ENCODE results near the gene MYOG. TPM values are rescaled to one million over a fixed set of nuclear protein-coding genes. Genes with fewer than 3 reads are reported as not detected.

MYOG gene
- not detected for total RNA-seq

- Mint-ChIP-seq H3K4me1 (ENCODE audit: low read depth) (no peaks in the 10 kb centered on the region), H3K36me3 (no peaks in the 10 kb centered on the region), H3K4me3 (no peak within 1 kb of the TSS), H3K9me3 (no peaks in the 10 kb centered on the region), H3K27me3 (peaks cover 16% of the 10 kb centered on the region), H3K27ac (no peak within 1 kb of the TSS)
- CTCF ChIA-PET = no interaction called here
- intact Hi-C loops (cut with micrococcal nuclease) = no loop called here
- POLR2A ChIA-PET = no interaction called here
- DNase-seq = no peak
Measured at GRCh38 chr1:203085528-203086406, at the start of gene MYOG. Gene MYOG (minus strand): TSS chr1:203086012. CDS start chr1:203085961, 51 bp downstream.

GRCh38 chr1:203133970-203134725, 48.3 kb upstream of the MYOG start:
- Mint-ChIP-seq H3K4me3 (no peak overlapping the region), H3K9me3 (no peaks in the 10 kb centered on the region), H3K27ac (no peak overlapping the region), H3K36me3 (no peaks in the 10 kb centered on the region), H3K4me1 (ENCODE audit: low read depth) (peaks cover 5% of the 10 kb centered on the region), H3K27me3 (peaks cover 7% of the 10 kb centered on the region)
- ChIA-PET CTCF (interaction anchor here (1.2 to 2.4 kb wide), 2 partner anchors 14 to 38 kb away, joined by 3 to 9 read pairs; no protein-coding TSS in a partner anchor), POLR2A (no interaction called here)
- intact Hi-C loops (cut with micrococcal nuclease) = no loop called here
- no peak for DNase-seq

- H3K36me3 Mint-ChIP-seq = no peaks in the 10 kb centered on the region
- H3K4me3 Mint-ChIP-seq = no peak overlapping the region
- H3K27me3 Mint-ChIP-seq = peaks cover 23% of the 10 kb centered on the region
- no peak overlapping the region for H3K27ac Mint-ChIP-seq
- ChIA-PET CTCF (interaction anchor here (2.4 kb wide), 1 partner anchor 41 kb away, joined by 9 read pairs; no protein-coding TSS in a partner anchor), POLR2A (no interaction called here)
- no peaks in the 10 kb centered on the region for H3K9me3 Mint-ChIP-seq
- H3K4me1 Mint-ChIP-seq (ENCODE audit: low read depth) = peaks cover 15% of the 10 kb centered on the region
- intact Hi-C loops (cut with micrococcal nuclease) = no loop called here
- no peak for DNase-seq
Measured at GRCh38 chr1:203131548-203132200, 45.9 kb upstream of the MYOG start.

GRCh38 chr1:203130358-203130985, 44.7 kb upstream of the MYOG start:
- DNase-seq = no peak
- Mint-ChIP-seq H3K36me3 (no peaks in the 10 kb centered on the region), H3K4me3 (no peak overlapping the region), H3K4me1 (ENCODE audit: low read depth) (peaks cover 11% of the 10 kb centered on the region), H3K27ac (no peak overlapping the region), H3K27me3 (peaks cover 32% of the 10 kb centered on the region), H3K9me3 (no peaks in the 10 kb centered on the region)
- CTCF ChIA-PET = interaction anchor here (1.6 kb wide), 1 partner anchor 42 kb away, joined by 6 read pairs; no protein-coding TSS in a partner anchor
- POLR2A ChIA-PET = no interaction called here
- intact Hi-C loops (cut with micrococcal nuclease) = no loop called here

- Mint-ChIP-seq H3K4me3 (no peak overlapping the region), H3K9me3 (no peaks in the 10 kb centered on the region), H3K27ac (no peak overlapping the region), H3K36me3 (no peaks in the 10 kb centered on the region), H3K27me3 (peaks cover 38% of the 10 kb centered on the region), H3K4me1 (ENCODE audit: low read depth) (peaks cover 11% of the 10 kb centered on the region)
- CTCF ChIA-PET = interaction anchor here (1.6 kb wide), 1 partner anchor 43 kb away, joined by 6 read pairs; no protein-coding TSS in a partner anchor
- peak; percentile 3 for DNase-seq
- intact Hi-C loops (cut with micrococcal nuclease) = no loop called here
- POLR2A ChIA-PET = no interaction called here
Measured at GRCh38 chr1:203129501-203130231, 43.9 kb upstream of the MYOG start.

GRCh38 chr1:203128716-203129500, 43.1 kb upstream of the MYOG start:
- Mint-ChIP-seq H3K4me3 (no peak overlapping the region), H3K4me1 (ENCODE audit: low read depth) (peaks cover 11% of the 10 kb centered on the region), H3K36me3 (no peaks in the 10 kb centered on the region), H3K27ac (no peak overlapping the region), H3K9me3 (no peaks in the 10 kb centered on the region), H3K27me3 (peaks cover 45% of the 10 kb centered on the region)
- peak; percentile 5 for DNase-seq
- ChIA-PET CTCF (interaction anchor here (0.9 to 1.8 kb wide), 2 partner anchors 43 to 87 kb away, joined by 3 to 4 read pairs; no protein-coding TSS in a partner anchor), POLR2A (no interaction called here)
- intact Hi-C loops (cut with micrococcal nuclease) = no loop called here

- Mint-ChIP-seq H3K4me3 (no peak overlapping the region), H3K36me3 (no peaks in the 10 kb centered on the region), H3K9me3 (no peaks in the 10 kb centered on the region), H3K4me1 (ENCODE audit: low read depth) (peaks cover 11% of the 10 kb centered on the region), H3K27ac (no peak overlapping the region), H3K27me3 (peaks cover 50% of the 10 kb centered on the region)
- DNase-seq = no peak
- POLR2A ChIA-PET = no interaction called here
- CTCF ChIA-PET = interaction anchor here (0.9 to 1.8 kb wide), 2 partner anchors 44 to 88 kb away, joined by 3 to 4 read pairs; no protein-coding TSS in a partner anchor
- intact Hi-C loops (cut with micrococcal nuclease) = no loop called here
Measured at GRCh38 chr1:203128431-203128715, 42.6 kb upstream of the MYOG start.

GRCh38 chr1:203127666-203128430, 42.0 kb upstream of the MYOG start, which contains the start of gene ADORA1:
Gene ADORA1 (plus strand): TSS chr1:203127726. CDS start chr1:203128842, 1,116 bp downstream.
- ChIA-PET POLR2A (interaction anchor here (0.6 kb wide), 1 partner anchor 212 kb away, joined by 3 read pairs; no protein-coding TSS in a partner anchor), CTCF (interaction anchor here (0.9 to 1.8 kb wide), 4 partner anchors 44 to 88 kb away, joined by 3 to 4 read pairs (median 3); no protein-coding TSS in a partner anchor)
- H3K9me3 Mint-ChIP-seq = no peaks in the 10 kb centered on the region
- H3K27me3 Mint-ChIP-seq = peaks cover 50% of the 10 kb centered on the region
- H3K36me3 Mint-ChIP-seq = no peaks in the 10 kb centered on the region
- H3K4me3 Mint-ChIP-seq = no peak within 1 kb of the TSS
- DNase-seq = peak; percentile 9
- intact Hi-C loops (cut with micrococcal nuclease) = no loop called here
- no peak within 1 kb of the TSS for H3K27ac Mint-ChIP-seq
- H3K4me1 Mint-ChIP-seq (ENCODE audit: low read depth) = peaks cover 11% of the 10 kb centered on the region

- peaks cover 11% of the 10 kb centered on the region for H3K4me1 Mint-ChIP-seq (ENCODE audit: low read depth)
- intact Hi-C loops (cut with micrococcal nuclease) = no loop called here
- H3K27ac Mint-ChIP-seq = no peak overlapping the region
- H3K36me3 Mint-ChIP-seq = no peaks in the 10 kb centered on the region
- no peaks in the 10 kb centered on the region for H3K9me3 Mint-ChIP-seq
- ChIA-PET POLR2A (interaction anchor here (0.6 kb wide), 1 partner anchor 213 kb away, joined by 3 read pairs; no protein-coding TSS in a partner anchor), CTCF (interaction anchor here (0.9 to 1.1 kb wide), 3 partner anchors 9 to 88 kb away, joined by 3 read pairs; no protein-coding TSS in a partner anchor)
- peak; percentile 1 for DNase-seq
- H3K4me3 Mint-ChIP-seq = no peak overlapping the region
- peaks cover 52% of the 10 kb centered on the region for H3K27me3 Mint-ChIP-seq
Measured at GRCh38 chr1:203126866-203127665, 41.3 kb upstream of the MYOG start.
